HEK293 (cell line): ENCODE results near the gene ECE1.

Experiments
- ATF2 ChIP-seq: fragments of 450-650 bp; formaldehyde crosslinking; IDR thresholded peaks from 2 replicates; pipeline ENCODE4 v1.5.1; 2016; ENCODE audit warnings: missing biosample characterization, missing genetic modification characterization, low read depth
- CTCF ChIP-seq: fragments of 450-650 bp; formaldehyde crosslinking; IDR thresholded peaks from 2 replicates; pipeline ENCODE4 v1.5.1; 2016; ENCODE audit warnings: missing biosample characterization, missing genetic modification characterization
- MYNN ChIP-seq: fragments of 450-650 bp; formaldehyde crosslinking; IDR thresholded peaks from 2 replicates; pipeline ENCODE4 v1.5.1; 2016; ENCODE audit warnings: missing biosample characterization, missing genetic modification characterization, borderline replicate concordance
- PRDM2 ChIP-seq: fragments of 450-650 bp; formaldehyde crosslinking; IDR thresholded peaks from 2 replicates; pipeline ENCODE4 v1.5.1; 2016; ENCODE audit warnings: missing biosample characterization, missing genetic modification characterization, borderline replicate concordance
- PRDM6 ChIP-seq: fragments of 450-650 bp; formaldehyde crosslinking; IDR thresholded peaks from 2 replicates; pipeline ENCODE4 v1.5.1; 2017; ENCODE audit warnings: missing biosample characterization, missing genetic modification characterization
- ZFP3 ChIP-seq: fragments of 450-650 bp; formaldehyde crosslinking; IDR thresholded peaks from 2 replicates; pipeline ENCODE4 v1.5.1; 2016; ENCODE audit warnings: low read depth, missing biosample characterization, missing genetic modification characterization
- ZFP37 ChIP-seq: fragments of 450-650 bp; formaldehyde crosslinking; IDR thresholded peaks from 2 replicates; pipeline ENCODE4 v1.5.1; 2016; ENCODE audit warnings: missing biosample characterization, missing genetic modification characterization
- ZNF335 ChIP-seq: fragments of 450-650 bp; formaldehyde crosslinking; conservative IDR thresholded peaks from 2 replicates; pipeline ENCODE4 v1.5.1; 2016; ENCODE audit warnings: missing biosample characterization, missing genetic modification characterization
- ZNF398 ChIP-seq: fragments of 450-650 bp; formaldehyde crosslinking; IDR thresholded peaks from 2 replicates; pipeline ENCODE4 v1.5.1; 2017; ENCODE audit warnings: missing biosample characterization, missing genetic modification characterization
- ZNF529 ChIP-seq: fragments of 450-650 bp; formaldehyde crosslinking; IDR thresholded peaks from 2 replicates; pipeline ENCODE4 v1.5.1; 2017; ENCODE audit warnings: missing genetic modification characterization, missing biosample characterization; ENCODE audit not compliant: insufficient replicate concordance
- ZNF677 ChIP-seq: fragments of 450-650 bp; IDR thresholded peaks from 2 replicates; pipeline ENCODE4 v1.5.0; 2018; ENCODE audit warnings: missing biosample characterization, mild to moderate bottlenecking, missing genetic modification characterization, moderate library complexity
- ZNF76 ChIP-seq: fragments of 450-650 bp; formaldehyde crosslinking; IDR thresholded peaks from 2 replicates; pipeline ENCODE4; 2016; ENCODE audit warnings: low read depth, missing biosample characterization, missing genetic modification characterization, borderline replicate concordance
- ZSCAN18 ChIP-seq: fragments of 450-650 bp; formaldehyde crosslinking; IDR thresholded peaks from 2 replicates; pipeline ENCODE4 v1.5.1; 2016; ENCODE audit warnings: missing biosample characterization, missing genetic modification characterization

- TF ChIP-seq CTCF (tag by site-specific recombination) = no peak
- TF ChIP-seq MYNN (tag by site-specific recombination) = no peak
- TF ChIP-seq ZFP37 = no peak
- TF ChIP-seq ZNF677 = no peak
- no peak for TF ChIP-seq ZNF529
- no peak for TF ChIP-seq ZNF335 (tag by site-specific recombination)
- TF ChIP-seq PRDM6 = no peak
- TF ChIP-seq ZNF398 (tag by site-specific recombination) = no peak
- TF ChIP-seq PRDM2 (tag by site-specific recombination) = no peak
- TF ChIP-seq ZNF76 (tag by site-specific recombination) = no peak
- no peak for TF ChIP-seq ZFP3 (tag by site-specific recombination)
- TF ChIP-seq ATF2 (tag by site-specific recombination) = no peak
- no peak for TF ChIP-seq ZSCAN18
Observed at GRCh38 chr1:21330544-21330943, 40.3 kb upstream of the ECE1 start.
